Ramos (cell line): ENCODE data around the gene EDIL3.
"Not testable (repeated sequence)": the region's sequence is repeated elsewhere in the genome, so short reads cannot be mapped to it uniquely, and the experiment has no call there.

Experiments used
- in situ Hi-C: fragments of 300-500 bp; cut with MboI; formaldehyde crosslinking; loops from one replicate; pipeline ENCODE4 v1.14.3; 2022; ENCODE audit warnings: low sequenced_read_pairs; ENCODE audit not compliant: unreplicated experiment

The EDIL3 gene

DNA sequence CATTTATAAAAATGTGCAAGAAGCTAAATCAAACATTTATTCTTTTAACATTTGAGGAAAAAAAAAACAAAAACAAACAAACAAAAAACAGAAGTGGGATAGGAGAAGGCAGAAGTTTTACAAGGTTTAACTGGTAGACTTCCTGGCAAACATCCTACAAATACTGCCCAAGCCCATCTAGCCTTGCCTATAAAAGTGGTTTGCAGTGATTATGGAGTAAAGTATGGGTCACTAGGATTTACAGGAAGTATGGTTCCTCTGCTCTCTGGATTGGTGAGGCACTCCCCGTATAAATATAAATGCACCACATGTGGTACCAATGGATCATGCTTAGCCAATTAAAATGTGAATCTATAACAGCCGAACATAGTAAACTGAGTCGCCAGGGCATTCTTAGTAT, 291.9 kb downstream of the EDIL3 start:
- in situ Hi-C loops = no loop called here

DNA sequence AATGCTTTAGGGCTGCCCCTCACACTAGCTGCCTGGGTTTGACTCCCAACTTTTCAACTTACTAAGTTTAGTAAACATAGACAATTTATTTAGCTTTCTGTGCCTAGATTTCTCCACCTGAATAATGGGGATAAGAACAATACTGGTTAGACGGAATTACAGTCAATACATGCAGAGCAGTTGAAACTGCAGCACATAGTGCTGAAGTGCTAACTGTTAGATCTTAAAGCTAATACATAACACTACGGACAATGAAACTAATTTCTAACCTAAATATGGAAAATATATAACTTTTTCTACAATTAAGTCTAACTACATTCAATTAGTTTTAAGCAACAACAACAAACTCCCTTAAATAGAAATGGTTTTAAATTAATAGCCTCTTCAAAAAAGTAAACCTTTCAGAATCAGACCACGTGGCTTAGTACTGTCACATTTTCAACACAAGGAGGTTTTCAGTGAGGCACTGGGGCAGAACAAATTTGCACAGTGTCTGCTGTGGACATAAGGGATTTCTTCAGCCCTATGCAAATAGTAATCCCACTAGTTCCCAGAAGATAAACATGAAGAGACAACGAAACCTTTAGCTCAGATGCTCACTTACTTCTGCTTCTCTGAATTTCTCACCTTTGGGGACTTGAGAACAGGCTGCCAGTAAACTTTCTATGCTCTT, 293.4 kb downstream of the EDIL3 start:
- in situ Hi-C loops = no loop called here

DNA sequence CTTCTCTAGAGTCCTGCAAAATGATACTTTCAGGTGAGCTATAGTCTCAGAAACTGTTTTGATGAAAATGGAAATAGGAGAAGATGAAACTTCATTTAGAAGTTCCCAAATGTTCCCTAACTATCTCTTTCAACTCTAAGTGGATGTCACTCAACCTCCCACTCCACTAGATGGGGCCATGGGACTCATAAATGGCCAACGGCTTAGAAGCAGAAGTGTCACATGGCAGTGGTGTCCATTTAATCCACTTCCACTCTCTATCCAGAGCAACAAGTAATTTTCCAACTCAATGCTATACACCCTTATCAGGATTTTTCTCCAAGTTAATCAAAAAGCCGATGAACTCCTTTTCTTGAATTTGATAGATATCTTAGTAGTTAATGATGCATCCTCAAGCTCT, 295.7 kb downstream of the EDIL3 start:
- in situ Hi-C loops = no loop called here

DNA sequence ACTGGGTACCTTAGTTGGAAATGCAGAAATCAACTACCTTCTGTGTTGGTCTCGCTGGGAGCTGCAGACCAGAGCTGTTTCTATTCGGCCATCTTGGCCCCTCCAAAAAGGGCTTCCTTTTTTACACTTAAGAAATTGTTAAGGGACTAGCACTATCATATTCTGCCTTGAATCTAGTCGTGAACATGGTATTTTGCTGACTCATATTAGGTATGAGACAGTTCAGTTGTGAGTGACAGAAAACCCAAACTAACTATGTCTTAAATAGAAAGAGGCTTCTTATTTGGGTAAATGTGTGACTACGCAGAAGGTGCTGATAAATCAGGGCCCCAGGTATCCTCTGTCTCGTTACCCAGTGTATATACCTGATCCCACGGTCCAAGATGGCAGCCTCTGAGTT, 298.2 kb downstream of the EDIL3 start:
- in situ Hi-C loops = no loop called here

DNA sequence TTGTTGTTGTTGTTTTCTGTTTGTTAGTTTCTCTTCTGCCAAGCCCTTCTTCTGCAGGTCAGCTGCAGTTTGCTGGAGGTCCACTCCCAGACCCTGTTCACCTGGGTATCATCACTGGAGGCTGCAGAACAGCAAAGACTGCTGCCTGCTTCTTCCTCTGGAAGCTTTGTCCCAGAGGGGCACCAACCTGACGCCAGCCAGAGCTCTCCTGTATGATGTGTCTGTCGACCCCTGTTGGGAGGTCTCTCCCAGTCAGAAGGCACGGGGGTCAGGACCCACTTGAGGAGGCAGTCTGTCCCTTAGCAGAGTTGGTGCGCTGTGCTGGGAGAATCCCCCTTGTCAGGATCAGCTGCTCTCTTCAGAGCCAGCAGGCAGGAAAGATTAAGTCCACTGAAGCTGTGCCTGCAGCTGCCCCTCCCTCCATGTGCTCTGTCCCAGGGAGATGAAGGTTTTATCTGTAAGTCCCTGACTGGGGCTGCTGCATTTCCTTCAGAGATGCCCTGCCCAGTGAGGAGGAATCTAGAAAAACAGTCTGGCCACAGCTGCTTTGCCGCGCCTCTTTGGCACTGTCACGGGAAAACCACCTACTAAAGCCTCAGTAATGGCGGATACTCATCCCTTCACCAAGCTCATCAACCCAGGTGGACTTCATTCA, 299.2 kb downstream of the EDIL3 start:
- in situ Hi-C loops = no loop called here

DNA sequence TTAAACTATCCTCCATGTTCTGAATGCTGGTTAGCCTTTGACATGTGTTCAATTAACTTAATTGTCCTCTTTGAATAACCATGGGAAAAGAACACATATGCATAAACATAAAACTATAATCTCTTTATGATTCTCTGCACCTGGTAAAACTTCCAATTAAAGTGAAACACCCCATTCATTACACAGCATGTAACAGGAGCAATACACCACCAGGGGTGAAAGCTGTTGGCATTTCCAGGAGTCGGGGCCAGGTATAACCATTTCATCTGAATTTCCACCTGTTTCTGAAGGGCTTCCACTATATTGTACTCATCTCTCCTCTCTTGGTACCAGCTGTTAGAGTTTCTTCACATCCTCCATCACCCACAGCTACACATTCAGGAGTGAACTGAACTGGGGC, 303.8 kb downstream of the EDIL3 start:
- in situ Hi-C loops = no loop called here

DNA sequence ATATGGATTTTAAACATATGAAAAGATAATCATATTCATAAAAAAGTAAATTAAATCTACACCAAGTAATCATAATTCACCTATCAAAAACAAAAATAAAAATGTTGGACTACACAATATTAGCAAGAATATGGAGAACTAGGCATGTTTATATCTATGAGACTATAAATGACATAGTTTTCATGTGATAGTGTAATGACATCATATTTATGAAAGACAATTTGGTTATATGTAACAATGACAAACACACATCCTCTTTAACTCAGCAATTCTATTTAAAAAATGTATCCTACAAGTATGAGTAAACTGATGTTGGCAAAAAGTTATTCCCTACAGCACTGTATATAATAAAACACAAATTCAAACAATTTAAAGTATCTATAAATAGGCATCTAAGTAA, 312.3 kb downstream of the EDIL3 start:
- in situ Hi-C loops = no loop called here

DNA sequence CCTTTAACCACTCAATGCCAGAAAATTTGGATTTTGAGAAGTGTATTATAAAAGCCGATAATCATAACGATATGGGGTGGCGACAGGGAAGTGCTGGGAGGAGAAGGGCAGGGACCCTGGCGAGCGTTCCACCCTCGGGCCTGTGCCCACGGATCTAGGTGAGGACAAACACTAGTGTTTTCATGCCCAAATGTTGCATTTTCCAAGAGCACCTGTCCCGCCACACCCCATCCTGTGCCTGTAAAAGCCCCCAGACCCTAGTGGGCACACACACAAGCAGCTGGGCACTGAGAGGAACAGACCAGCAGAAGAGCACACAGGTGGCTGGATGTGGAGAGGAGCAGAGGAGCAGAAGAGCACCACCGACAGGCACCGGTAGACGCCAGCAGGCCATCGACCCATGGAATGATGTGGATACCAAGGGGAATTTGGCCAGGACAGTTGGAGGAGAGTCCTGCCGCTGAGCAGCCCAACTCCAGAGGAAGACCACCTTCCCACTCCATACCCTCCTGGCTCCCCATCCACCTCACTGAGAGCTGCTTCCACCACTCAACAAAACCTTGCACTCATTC, 315.0 kb downstream of the EDIL3 start:
- in situ Hi-C loops = no loop called here

DNA sequence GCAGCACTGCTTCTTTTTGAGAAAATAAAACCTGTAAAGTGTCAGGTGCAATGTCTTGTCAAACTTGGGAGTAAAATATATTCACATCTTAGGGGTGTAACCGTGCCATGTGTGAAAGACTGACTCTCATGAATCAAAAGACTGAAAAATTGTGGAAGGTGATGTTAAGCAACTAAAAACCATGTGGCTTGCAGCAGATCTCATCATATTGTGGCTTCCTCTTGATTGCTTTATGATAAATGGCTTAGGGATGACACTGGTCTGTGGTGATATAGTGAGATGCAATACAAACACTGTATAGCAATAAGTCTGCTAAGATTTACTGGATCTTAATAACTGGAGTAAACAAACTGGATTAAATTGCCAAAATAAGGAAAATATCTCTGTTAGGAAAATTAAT, 321.6 kb downstream of the EDIL3 start:
- in situ Hi-C loops = no loop called here

DNA sequence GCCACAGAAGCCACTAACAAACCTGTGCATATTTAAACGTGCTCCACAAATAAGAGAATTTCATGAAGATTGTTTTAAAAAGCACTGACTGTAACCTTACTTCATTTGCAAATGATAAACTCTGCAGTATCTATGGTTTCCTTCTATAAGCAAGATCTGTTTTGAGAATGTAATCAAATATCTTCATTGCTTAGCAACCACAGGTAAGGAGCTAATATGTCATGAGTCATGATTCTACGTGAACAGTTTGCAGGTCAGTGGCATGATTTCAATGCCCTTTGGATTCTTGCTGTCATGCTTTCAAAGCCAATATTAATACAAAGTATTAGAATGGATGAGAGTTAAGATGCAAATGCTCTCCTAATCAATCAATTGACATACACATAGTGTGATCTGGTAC, 325.0 kb downstream of the EDIL3 start:
- in situ Hi-C loops = no loop called here

DNA sequence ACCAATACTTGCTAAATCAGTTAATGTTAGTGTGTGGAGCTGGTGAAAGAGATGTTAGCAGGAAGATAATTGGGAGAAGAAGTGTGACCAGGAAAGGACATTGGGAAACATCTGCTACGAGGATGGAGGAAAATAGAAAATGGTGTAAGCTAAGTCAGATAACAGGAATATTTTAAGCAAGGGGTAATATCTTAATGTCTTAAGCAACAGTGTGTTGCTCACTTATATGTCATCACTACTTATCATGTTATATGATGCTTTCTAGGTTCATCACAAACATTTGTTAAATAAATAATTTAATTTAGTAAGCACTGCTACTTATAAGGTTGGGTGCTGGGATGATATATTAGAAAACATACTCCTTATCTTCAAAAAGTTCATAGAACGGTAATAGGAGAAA, 326.1 kb downstream of the EDIL3 start:
- in situ Hi-C loops = no loop called here

DNA sequence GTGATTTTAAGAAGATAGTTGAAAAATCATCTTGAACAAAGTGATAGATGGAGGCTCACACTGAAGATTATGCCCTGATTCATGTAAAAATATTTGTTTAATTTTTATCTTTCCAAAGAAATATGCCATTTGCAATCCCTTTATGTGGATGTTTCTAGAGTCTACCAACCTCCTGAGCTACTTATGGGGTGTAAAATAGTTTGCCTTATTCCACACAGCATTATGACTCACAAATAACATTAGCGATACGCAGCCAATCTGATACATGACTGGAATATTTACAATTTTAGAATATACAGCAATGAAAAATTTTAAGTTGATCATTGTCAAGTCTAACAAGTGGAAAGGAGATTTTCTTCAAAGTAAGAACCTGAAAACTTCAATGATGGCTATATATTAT, 327.5 kb downstream of the EDIL3 start:
- in situ Hi-C loops = no loop called here

DNA sequence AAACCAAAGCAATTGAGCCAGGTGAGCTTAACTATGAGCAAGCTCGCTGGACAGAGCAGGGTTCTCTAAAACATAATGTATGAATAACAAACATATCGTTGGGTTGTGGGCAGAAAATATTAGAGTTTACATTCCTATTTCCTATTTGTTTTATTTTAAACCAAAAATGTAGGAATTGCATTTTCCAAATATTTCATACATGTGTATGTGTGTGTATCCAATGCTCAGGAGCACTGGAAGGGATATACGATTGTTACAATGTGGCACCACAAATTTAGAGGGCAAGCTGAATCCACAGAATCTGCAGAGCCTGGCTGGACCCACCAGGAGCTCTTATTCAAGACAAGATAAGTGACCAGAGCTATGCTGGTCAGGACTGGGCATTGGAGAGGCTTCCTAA, 338.7 kb downstream of the EDIL3 start:
- in situ Hi-C loops = no loop called here

DNA sequence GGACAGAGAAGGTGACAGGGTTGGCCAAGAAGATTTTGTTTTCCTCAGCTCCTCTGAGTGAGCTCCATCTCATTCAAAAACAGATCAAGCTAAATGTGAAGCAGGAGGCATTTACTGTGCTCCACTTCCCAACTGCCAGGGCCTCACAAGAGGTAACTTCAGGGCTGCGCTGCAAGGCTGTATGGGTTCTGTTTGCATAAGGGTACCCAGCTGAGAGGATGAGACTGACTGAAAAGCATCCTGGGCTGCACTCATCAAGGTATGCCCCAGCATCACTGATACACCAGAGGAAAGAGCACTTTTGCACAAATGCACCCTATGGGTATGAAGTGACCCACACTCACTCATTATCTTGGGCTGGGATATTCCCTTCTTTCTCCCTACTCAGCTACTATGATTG, 347.8 kb downstream of the EDIL3 start:
- in situ Hi-C loops = no loop called here

DNA sequence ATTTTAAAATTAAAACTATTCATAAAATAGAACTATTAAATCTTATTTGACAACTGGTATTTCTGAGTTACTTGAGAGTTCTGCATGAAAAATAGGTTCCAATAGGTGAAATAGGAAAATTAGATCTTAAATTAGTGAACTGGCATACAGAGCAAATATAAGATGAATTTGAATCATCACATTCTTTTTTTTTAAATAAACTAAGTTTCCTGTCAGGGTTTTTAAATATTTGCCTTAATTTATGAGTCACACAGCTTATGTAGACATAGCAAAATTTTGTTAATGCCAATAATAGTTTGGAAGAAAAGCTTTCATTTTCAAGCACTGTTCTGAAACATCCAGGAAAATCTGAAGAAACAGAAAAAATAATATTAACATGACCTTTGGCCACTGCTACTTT, 352.4 kb downstream of the EDIL3 start:
- in situ Hi-C loops = no loop called here

DNA sequence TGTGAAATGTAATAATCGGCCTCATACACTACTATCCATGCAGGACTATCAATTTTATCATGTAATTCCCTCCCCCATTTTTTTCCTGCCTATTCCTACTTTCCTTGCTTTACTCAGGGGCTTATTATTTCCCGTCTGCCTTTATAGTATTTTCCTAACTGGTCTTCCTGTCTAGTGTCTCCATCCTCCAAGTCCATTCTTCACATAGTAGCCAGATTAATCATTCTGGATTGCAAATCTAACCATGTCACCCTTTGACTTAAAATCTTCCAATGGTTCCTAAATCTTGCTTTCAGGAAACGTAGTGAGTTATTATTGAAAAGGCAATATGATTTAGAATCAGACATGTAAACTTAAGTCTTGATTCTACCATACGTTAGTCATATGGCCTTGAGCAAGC, 356.6 kb downstream of the EDIL3 start:
- in situ Hi-C loops = no loop called here

DNA sequence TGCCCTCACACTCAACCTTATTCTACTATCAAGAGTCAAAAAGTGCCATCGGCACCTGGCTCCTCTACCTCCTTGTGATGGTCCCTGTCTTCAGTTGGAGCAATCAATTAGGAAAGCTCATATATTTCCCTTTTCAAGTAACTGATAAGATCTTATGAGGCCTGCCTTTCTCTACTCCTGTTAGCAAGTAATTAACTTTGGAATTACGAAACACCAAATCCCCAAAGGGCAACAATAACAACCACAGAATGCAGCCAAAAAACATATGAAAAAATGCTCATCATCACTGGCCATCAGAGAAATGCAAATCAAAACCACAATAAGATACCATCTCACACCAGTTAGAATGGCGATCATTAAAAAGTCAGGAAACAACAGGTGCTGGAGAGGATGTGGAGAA, 366.2 kb downstream of the EDIL3 start:
- in situ Hi-C loops = not testable (repeated sequence)

DNA sequence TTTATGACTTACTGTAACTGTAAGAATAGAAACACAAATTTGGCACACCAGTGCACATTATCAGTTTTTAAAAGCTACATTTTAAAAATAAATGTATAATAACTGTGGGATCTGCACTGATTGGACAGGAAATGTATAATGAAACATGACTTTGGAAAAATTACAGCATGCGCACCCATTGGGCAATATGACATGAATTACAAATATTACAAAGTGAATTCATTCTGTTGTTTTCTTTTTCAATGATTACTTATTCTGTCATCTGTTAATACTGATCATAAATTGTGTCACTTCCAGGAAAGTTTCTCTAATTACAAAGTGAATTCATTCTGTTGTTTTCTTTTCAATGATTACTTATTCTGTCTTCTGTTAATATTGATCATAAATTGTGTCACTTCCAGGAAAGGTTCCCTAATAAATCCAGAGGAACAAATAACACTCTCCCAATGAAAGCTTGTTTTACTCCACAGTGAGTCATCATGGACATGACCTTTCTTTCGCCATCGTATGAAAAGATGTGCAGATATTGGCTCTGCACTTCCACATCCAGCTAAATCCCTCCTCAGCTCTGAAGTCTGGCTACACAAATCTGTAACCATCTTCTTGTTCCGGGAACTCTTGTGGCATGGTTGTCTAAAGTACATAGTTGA, 367.0 kb downstream of the EDIL3 start:
- in situ Hi-C loops = no loop called here

DNA sequence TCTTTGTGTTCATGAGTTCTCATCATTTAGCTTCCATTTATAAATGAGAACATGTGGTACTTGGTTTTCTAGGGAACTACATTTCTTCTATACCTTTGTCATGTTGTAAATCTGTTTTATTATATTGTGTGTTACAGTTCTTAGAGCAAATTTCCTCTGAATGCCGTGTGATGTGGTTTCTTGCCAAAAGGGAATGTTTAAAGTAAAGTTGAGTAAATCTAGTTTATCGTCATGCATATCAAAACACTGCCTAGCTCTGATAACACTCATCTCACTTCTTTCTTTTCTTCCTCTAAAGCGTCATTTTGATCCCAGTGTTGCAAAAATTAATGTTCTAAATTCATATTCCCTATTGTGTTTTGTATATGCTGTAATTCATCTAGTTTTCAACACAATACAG, 368.6 kb downstream of the EDIL3 start:
- in situ Hi-C loops = no loop called here

DNA sequence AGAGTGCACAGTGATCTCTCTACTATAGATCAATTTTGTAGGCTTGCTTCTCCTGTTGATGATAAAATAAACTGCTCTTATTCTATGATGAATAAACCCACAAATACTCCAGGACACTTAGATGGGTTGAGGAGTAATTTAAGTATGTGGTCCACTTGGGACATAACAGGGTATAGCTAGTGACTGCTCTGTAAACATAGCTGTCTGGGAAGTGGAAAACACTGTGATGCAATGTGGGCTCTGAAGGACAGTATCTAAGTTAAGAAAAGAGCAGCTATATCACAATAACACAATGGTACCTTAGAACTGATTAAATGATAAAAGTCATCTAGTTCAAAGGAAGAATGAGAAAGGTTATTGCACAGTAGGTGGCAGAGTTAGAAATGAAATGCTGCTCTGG, 369.7 kb downstream of the EDIL3 start:
- in situ Hi-C loops = no loop called here

DNA sequence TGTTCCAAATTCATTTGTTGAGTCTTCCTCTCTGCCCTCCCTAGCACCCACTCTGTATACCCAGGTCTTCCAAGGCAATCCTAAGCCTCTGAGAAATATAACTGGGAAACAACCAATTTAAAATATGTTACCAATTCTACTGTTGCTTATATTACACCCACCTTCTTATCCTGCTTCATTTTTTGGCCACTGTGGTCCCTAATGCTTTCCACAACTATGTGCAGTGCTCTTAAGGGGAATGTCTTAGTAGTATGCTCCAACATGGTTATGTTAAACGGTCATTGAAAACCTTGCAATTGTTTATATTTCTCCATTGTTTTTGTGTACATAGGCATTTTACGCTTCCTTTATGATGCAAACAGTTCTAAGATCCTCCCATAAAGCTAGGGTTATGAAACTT, 390.9 kb downstream of the EDIL3 start:
- in situ Hi-C loops = no loop called here
